ENCODE measurements around the gene STON1.
"Not testable (repeated sequence)": the region's sequence is repeated elsewhere in the genome, so short reads cannot be mapped to it uniquely, and the experiment has no call there.

STON1 gene

GRCh38 chr2:48512571-48512970, 17.4 kb upstream of the STON1 start:
- H3K4me3 Mint-ChIP-seq, result no peak overlapping the region
- no peaks in the 10 kb centered on the region for H3K27me3 Mint-ChIP-seq
- H3K27ac Mint-ChIP-seq, result no peak overlapping the region
- intact Hi-C loops (cut with micrococcal nuclease), result no loop called here
- H3K4me1 Mint-ChIP-seq (ENCODE audit: low read depth), result peaks cover 11% of the 10 kb centered on the region
- H3K36me3 Mint-ChIP-seq (ENCODE audit: low read depth), result peaks cover 92% of the 10 kb centered on the region
- no peaks in the 10 kb centered on the region for H3K9me3 Mint-ChIP-seq

GRCh38 chr2:48514348-48515003, 15.5 kb upstream of the STON1 start:
- Mint-ChIP-seq H3K27ac (no peak overlapping the region), H3K27me3 (no peaks in the 10 kb centered on the region), H3K36me3 (ENCODE audit: low read depth) (peaks cover 95% of the 10 kb centered on the region), H3K4me1 (ENCODE audit: low read depth) (no peaks in the 10 kb centered on the region), H3K4me3 (no peak overlapping the region), H3K9me3 (no peaks in the 10 kb centered on the region)
- intact Hi-C loops (cut with micrococcal nuclease), result no loop called here

- intact Hi-C loops (cut with micrococcal nuclease), result no loop called here
- Mint-ChIP-seq H3K4me1 (ENCODE audit: low read depth) (no peaks in the 10 kb centered on the region), H3K4me3 (no peak overlapping the region), H3K36me3 (ENCODE audit: low read depth) (peaks cover 99% of the 10 kb centered on the region), H3K27ac (no peak overlapping the region), H3K9me3 (no peaks in the 10 kb centered on the region), H3K27me3 (no peaks in the 10 kb centered on the region)
These were observed 14.4 kb upstream of the STON1 start for GRCh38 chr2:48515513-48515985.

DNA sequence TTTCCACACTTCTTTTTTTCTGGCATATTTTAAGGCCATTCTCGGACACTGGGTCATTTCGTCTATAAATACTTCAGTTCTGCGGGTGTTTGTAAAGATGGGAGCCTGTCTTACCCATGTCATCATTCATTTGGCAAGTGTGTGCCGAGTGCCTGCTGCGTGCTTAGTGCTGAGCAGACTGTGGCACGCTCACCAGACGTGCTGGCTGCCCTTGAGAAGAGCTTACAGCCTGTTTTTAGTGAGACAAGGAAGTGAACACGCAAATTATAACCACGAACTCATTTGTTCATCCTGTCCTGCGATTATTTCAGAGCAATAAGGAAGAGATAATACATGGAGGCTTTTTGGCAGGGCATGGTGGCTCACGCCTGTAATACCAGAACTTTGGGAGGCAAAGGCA, 10.4 kb upstream of the STON1 start:
- Mint-ChIP-seq H3K9me3 (no peaks in the 10 kb centered on the region), H3K4me1 (ENCODE audit: low read depth) (no peaks in the 10 kb centered on the region), H3K27me3 (no peaks in the 10 kb centered on the region), H3K27ac (no peak overlapping the region), H3K4me3 (no peak overlapping the region), H3K36me3 (ENCODE audit: low read depth) (peaks cover 91% of the 10 kb centered on the region)
- intact Hi-C loops (cut with micrococcal nuclease), result no loop called here

- intact Hi-C loops (cut with micrococcal nuclease); H3K27me3 Mint-ChIP-seq; H3K9me3 Mint-ChIP-seq; H3K4me1 Mint-ChIP-seq (ENCODE audit: low read depth); H3K27ac Mint-ChIP-seq; H3K4me3 Mint-ChIP-seq: not testable (repeated sequence)
- H3K36me3 Mint-ChIP-seq (ENCODE audit: low read depth), result peaks cover 45% of the 10 kb centered on the region
These were observed 5.2 kb upstream of the STON1 start for GRCh38 chr2:48524756-48525155.

GRCh38 chr2:48525269-48525943, 4.5 kb upstream of the STON1 start:
- Mint-ChIP-seq H3K4me1 (ENCODE audit: low read depth) (peaks cover 12% of the 10 kb centered on the region), H3K4me3 (no peak overlapping the region), H3K9me3 (no peaks in the 10 kb centered on the region), H3K27ac (no peak overlapping the region), H3K36me3 (ENCODE audit: low read depth) (peaks cover 38% of the 10 kb centered on the region), H3K27me3 (peaks cover 12% of the 10 kb centered on the region)
- intact Hi-C loops (cut with micrococcal nuclease), result no loop called here

DNA sequence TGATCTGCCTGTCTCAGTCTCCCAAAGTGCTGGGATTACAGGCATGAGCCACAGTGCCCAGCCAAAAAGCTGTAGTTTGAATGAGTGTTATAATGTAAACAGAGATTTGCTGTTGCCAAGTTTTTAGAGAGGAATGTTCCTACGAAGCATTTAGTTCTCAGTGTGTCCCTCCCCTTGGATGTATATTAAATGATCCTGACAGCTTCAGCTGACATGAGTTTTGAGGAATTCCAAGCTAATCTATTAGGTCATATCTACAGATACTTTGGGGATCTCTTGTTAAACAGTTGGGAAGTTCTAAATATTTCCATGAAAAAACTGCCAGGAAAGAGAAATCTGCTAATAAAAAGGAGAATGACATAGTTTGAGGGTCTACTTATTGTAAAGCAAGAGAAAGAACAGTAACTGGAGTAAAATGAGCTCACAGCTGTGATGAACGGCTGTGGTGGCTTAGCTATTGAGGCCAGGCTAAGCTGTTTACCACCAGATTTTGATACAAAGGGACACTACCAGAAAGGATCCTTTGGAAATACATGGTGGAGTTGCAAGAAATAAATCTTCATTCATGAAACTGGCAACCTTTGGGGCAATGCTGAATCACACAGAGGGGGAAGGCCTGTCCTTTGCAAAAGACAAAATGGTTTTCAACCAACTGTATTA, 2.6 kb upstream of the STON1 start:
- intact Hi-C loops (cut with micrococcal nuclease), result no loop called here
- no peak overlapping the region for H3K27ac Mint-ChIP-seq
- peaks cover 19% of the 10 kb centered on the region for H3K36me3 Mint-ChIP-seq (ENCODE audit: low read depth)
- no peak overlapping the region for H3K4me3 Mint-ChIP-seq
- peaks cover 23% of the 10 kb centered on the region for H3K27me3 Mint-ChIP-seq
- peaks cover 23% of the 10 kb centered on the region for H3K4me1 Mint-ChIP-seq (ENCODE audit: low read depth)
- no peaks in the 10 kb centered on the region for H3K9me3 Mint-ChIP-seq

- Mint-ChIP-seq H3K27me3 (peaks cover 23% of the 10 kb centered on the region), H3K36me3 (ENCODE audit: low read depth) (peaks cover 15% of the 10 kb centered on the region), H3K27ac (no peak overlapping the region), H3K9me3 (no peaks in the 10 kb centered on the region), H3K4me3 (no peak overlapping the region), H3K4me1 (ENCODE audit: low read depth) (peaks cover 23% of the 10 kb centered on the region)
- intact Hi-C loops (cut with micrococcal nuclease), result no loop called here
These were observed 1.5 kb upstream of the STON1 start for GRCh38 chr2:48528431-48528830.

GRCh38 chr2:48529194-48529593, 760 bp upstream of the STON1 start:
- Mint-ChIP-seq H3K4me1 (ENCODE audit: low read depth) (peaks cover 23% of the 10 kb centered on the region), H3K36me3 (ENCODE audit: low read depth) (peaks cover 7% of the 10 kb centered on the region), H3K27ac (no peak overlapping the region), H3K9me3 (no peaks in the 10 kb centered on the region), H3K4me3 (no peak overlapping the region), H3K27me3 (peaks cover 23% of the 10 kb centered on the region)
- intact Hi-C loops (cut with micrococcal nuclease), result no loop called here

GRCh38 chr2:48529676-48530032, 300 bp upstream of the STON1 start:
- intact Hi-C loops (cut with micrococcal nuclease), result no loop called here
- Mint-ChIP-seq H3K9me3 (no peaks in the 10 kb centered on the region), H3K36me3 (ENCODE audit: low read depth) (peaks cover 5% of the 10 kb centered on the region), H3K4me3 (peak overlapping the region; percentile 94), H3K27me3 (peaks cover 23% of the 10 kb centered on the region), H3K27ac (no peak overlapping the region), H3K4me1 (ENCODE audit: low read depth) (peaks cover 23% of the 10 kb centered on the region)

DNA sequence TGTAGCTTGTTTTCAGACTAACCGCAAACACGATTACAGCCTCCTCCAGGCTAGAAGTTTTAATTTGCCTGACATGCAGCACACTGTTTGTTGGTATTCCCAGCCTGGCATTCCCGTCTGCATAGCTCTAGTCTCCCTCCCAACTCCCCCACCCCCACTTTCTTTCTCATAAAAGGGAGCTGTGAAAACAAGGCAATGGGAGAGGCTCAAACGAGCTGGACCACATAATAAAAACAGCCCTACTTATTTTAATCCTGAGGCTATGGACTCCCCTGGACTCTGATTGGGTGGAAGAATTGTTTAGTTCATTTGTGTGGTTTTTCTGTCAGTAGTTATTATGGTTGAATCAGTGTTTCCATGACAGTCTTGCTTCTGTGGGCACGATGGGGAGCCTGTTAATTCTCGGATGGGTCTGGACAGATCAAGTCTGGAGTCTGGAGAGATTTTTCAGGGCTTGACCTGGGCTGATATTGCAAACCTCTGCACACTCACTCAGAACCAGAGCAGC, 1.2 kb downstream of the STON1 start:
- no peak overlapping the region for H3K4me3 Mint-ChIP-seq
- no peak overlapping the region for H3K27ac Mint-ChIP-seq
- H3K27me3 Mint-ChIP-seq, result peaks cover 23% of the 10 kb centered on the region
- intact Hi-C loops (cut with micrococcal nuclease), result no loop called here
- no peaks in the 10 kb centered on the region for H3K36me3 Mint-ChIP-seq (ENCODE audit: low read depth)
- no peaks in the 10 kb centered on the region for H3K9me3 Mint-ChIP-seq
- peaks cover 23% of the 10 kb centered on the region for H3K4me1 Mint-ChIP-seq (ENCODE audit: low read depth)

DNA sequence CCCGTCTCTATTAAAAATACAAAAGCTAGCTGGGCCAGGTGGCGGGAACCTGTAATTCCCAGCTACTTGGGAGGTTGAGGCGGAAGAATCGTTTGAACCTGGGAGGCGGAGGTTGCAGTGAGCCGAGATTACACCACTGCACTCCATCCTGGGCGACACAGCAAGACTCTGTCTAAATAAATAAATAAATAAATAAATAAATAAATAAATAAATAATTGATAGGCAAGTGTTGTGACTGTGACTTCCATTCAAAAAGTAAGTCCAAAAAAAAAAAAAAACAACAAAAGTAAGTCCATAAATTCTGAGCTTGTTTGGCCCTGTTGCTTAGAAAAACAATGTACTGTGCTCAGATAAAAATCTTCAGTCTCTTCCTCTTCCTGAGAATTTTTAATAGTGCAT, 2.2 kb downstream of the STON1 start:
- H3K9me3 Mint-ChIP-seq, result no peaks in the 10 kb centered on the region
- H3K4me3 Mint-ChIP-seq, result no peak overlapping the region
- no peaks in the 10 kb centered on the region for H3K36me3 Mint-ChIP-seq (ENCODE audit: low read depth)
- H3K4me1 Mint-ChIP-seq (ENCODE audit: low read depth), result peaks cover 23% of the 10 kb centered on the region
- no peak overlapping the region for H3K27ac Mint-ChIP-seq
- intact Hi-C loops (cut with micrococcal nuclease), result no loop called here
- peaks cover 23% of the 10 kb centered on the region for H3K27me3 Mint-ChIP-seq

DNA sequence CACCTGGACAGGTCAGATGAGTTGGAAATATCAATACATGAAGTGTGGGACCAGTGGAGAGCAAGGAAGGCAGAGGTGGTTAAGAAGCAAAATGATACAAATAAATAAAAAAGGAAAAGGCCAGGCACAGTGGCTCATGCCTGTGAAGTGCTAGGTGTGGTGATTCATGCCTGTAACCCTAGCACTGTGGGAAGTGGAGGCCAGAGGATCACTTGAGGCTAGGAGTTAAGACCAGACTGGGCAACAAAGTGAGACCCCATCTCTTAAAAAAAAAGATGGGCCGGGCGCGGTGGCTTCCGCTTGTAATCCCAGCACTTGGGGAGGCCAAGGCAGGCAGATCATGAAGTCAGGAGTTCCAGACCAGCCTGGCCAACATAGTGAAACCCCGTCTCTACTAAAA, 2.9 kb downstream of the STON1 start:
- peaks cover 23% of the 10 kb centered on the region for H3K27me3 Mint-ChIP-seq
- H3K27ac Mint-ChIP-seq, result no peak overlapping the region
- intact Hi-C loops (cut with micrococcal nuclease), result no loop called here
- H3K4me1 Mint-ChIP-seq (ENCODE audit: low read depth), result peaks cover 23% of the 10 kb centered on the region
- H3K9me3 Mint-ChIP-seq, result no peaks in the 10 kb centered on the region
- no peak overlapping the region for H3K4me3 Mint-ChIP-seq
- no peaks in the 10 kb centered on the region for H3K36me3 Mint-ChIP-seq (ENCODE audit: low read depth)

DNA sequence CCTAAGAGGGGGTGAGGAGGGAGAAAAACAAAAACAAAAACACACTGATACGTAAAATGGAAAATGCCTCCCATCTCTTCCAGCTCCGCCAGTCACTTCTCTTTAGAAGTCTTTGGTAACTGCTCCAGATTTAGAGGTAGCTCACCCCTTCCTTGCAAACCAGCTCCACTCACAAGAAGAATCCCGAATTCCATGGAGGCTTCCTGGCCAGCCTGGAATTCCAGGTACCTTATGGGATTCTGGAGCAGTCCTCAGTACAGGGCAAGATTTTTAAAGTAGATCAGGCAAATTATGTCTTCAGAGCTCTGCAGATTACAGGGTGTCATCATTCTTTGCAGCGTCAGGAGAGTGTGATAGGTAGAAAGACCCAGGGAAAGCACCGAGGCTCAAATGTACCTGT, 4.8 kb downstream of the STON1 start:
- H3K4me3 Mint-ChIP-seq, result no peak overlapping the region
- intact Hi-C loops (cut with micrococcal nuclease), result no loop called here
- peaks cover 15% of the 10 kb centered on the region for H3K4me1 Mint-ChIP-seq (ENCODE audit: low read depth)
- H3K27ac Mint-ChIP-seq, result no peak overlapping the region
- no peaks in the 10 kb centered on the region for H3K36me3 Mint-ChIP-seq (ENCODE audit: low read depth)
- no peaks in the 10 kb centered on the region for H3K9me3 Mint-ChIP-seq
- peaks cover 13% of the 10 kb centered on the region for H3K27me3 Mint-ChIP-seq

Data from dendritic cell treated with granulocyte-macrophage colony-stimulating factor and Interleukin-4, amounts not matched to agents 40 ng/mL and 50 ng/mL, for 4 days (primary cell).